ENCODE results near the gene CDC42EP3.

Gene CDC42EP3

GRCh38 chr2:37635504-37636380 is 35.7 kb downstream of the CDC42EP3 start:
- H3K36me3 ChIP-seq = no peaks in the 10 kb centered on the region
- H3K4me3 ChIP-seq = no peak overlapping the region
- no peaks in the 10 kb centered on the region for H3K27me3 ChIP-seq
- no peaks in the 10 kb centered on the region for H3K9me3 ChIP-seq
- peak in 1 of 2 donors; percentile 52 for DNase-seq
- intact Hi-C loops (cut with DNase I; ENCODE audit: low total_unique reads) = no loop called here
- H3K4me1 ChIP-seq = no peaks in the 10 kb centered on the region
- TF ChIP-seq CTCF (IDR thresholded peaks at IDR 0.05) = no peak
- no peak overlapping the region for H3K27ac ChIP-seq

GRCh38 chr2:37634914-37635503 is 36.4 kb downstream of the CDC42EP3 start:
- intact Hi-C loops (cut with DNase I; ENCODE audit: low total_unique reads) = no loop called here
- Histone ChIP-seq H3K27ac (no peak overlapping the region), H3K4me1 (no peaks in the 10 kb centered on the region), H3K36me3 (no peaks in the 10 kb centered on the region), H3K27me3 (no peaks in the 10 kb centered on the region), H3K4me3 (no peak overlapping the region), H3K9me3 (no peaks in the 10 kb centered on the region)
- DNase-seq = no peak
- TF ChIP-seq CTCF (IDR thresholded peaks at IDR 0.05) = no peak

GRCh38 chr2:37633845-37634244 is 37.6 kb downstream of the CDC42EP3 start:
- Histone ChIP-seq H3K9me3 (no peaks in the 10 kb centered on the region), H3K36me3 (no peaks in the 10 kb centered on the region), H3K27me3 (no peaks in the 10 kb centered on the region), H3K4me1 (no peaks in the 10 kb centered on the region), H3K4me3 (no peak overlapping the region), H3K27ac (no peak overlapping the region)
- no peak for TF ChIP-seq CTCF (IDR thresholded peaks at IDR 0.05)
- no peak for DNase-seq
- intact Hi-C loops (cut with DNase I; ENCODE audit: low total_unique reads) = no loop called here

GRCh38 chr2:37633234-37633633 is 38.2 kb downstream of the CDC42EP3 start:
- Histone ChIP-seq H3K27me3 (no peaks in the 10 kb centered on the region), H3K9me3 (no peaks in the 10 kb centered on the region), H3K36me3 (no peaks in the 10 kb centered on the region), H3K4me1 (no peaks in the 10 kb centered on the region), H3K4me3 (no peak overlapping the region), H3K27ac (no peak overlapping the region)
- no peak for TF ChIP-seq CTCF (IDR thresholded peaks at IDR 0.05)
- DNase-seq = no peak
- intact Hi-C loops (cut with DNase I; ENCODE audit: low total_unique reads) = no loop called here

GRCh38 chr2:37632310-37632709 is 39.1 kb downstream of the CDC42EP3 start:
- DNase-seq = no peak
- TF ChIP-seq CTCF (IDR thresholded peaks at IDR 0.05) = no peak
- no peaks in the 10 kb centered on the region for H3K27me3 ChIP-seq
- no peak overlapping the region for H3K27ac ChIP-seq
- no peak overlapping the region for H3K4me3 ChIP-seq
- no peaks in the 10 kb centered on the region for H3K36me3 ChIP-seq
- H3K9me3 ChIP-seq = no peaks in the 10 kb centered on the region
- intact Hi-C loops (cut with DNase I; ENCODE audit: low total_unique reads) = no loop called here
- H3K4me1 ChIP-seq = no peaks in the 10 kb centered on the region

Data from tibial artery (tissue), 4 donors.